Spleen (tissue), 11 donors: ENCODE measurements around the gene ARHGAP20. TPM values are rescaled to one million over a fixed set of nuclear protein-coding genes. Genes with fewer than 3 reads are reported as not detected.

Experiments used
- DNase-seq: peaks from one replicate; pipeline ENCODE4 v3.0.0-alpha.2; 2020
- H3K27ac ChIP-seq, 8 donors: fragments of 200-600 bp; sonication (generic) in 7 of 8; 1 replicate in 4 of 8; 2 replicates in 4 of 8; pipeline versions ENCODE4 v1.5.0 to v1.8.0; 2016 to 2021; ENCODE audit warnings: inconsistent platforms in 4 of 8, mild to moderate bottlenecking in 4 of 8, moderate library complexity in 1 of 8
- H3K27me3 ChIP-seq, 7 donors: fragments of 200-600 bp; sonication (generic) in 6 of 7; replicated peaks in 1 of 7; 1 replicate in 4 of 7; 2 replicates in 3 of 7; pipeline versions ENCODE4 v1.5.0 to v1.8.0; 2016 to 2021; ENCODE audit warnings: inconsistent platforms in 3 of 7, mild to moderate bottlenecking in 1 of 7
- H3K36me3 ChIP-seq, 6 donors: fragments of 200-600 bp; sonication (generic) in 5 of 6; 1 replicate in 4 of 6; 2 replicates in 2 of 6; pipeline versions ENCODE4 v1.5.0 to v1.8.0; 2016 to 2021; ENCODE audit warnings: inconsistent platforms in 2 of 6
- H3K4me1 ChIP-seq, 6 donors: fragments of 200-600 bp; sonication (generic) in 5 of 6; 1 replicate in 3 of 6; 2 replicates in 3 of 6; pipeline versions ENCODE4 v1.5.0 to v1.8.0; 2016 to 2021; ENCODE audit warnings: inconsistent platforms in 3 of 6
- H3K4me3 ChIP-seq, 8 donors: fragments of 200-600 bp; sonication (generic) in 7 of 8; 1 replicate in 4 of 8; 2 replicates in 4 of 8; pipeline versions ENCODE4 v1.5.0 to v1.8.0; 2016 to 2021; ENCODE audit warnings: inconsistent platforms in 4 of 8, mild to moderate bottlenecking in 4 of 8, moderate library complexity in 2 of 8
- H3K9me3 ChIP-seq, 8 donors: fragments of 200-600 bp; sonication (generic) in 7 of 8; 1 replicate in 4 of 8; 2 replicates in 4 of 8; pipeline versions ENCODE4 v1.5.0 to v1.8.0; 2016 to 2021; ENCODE audit warnings: inconsistent platforms in 4 of 8
- POLR2A ChIP-seq, 3 donors: fragments of 450-650 bp; IDR thresholded peaks; one replicate each; pipeline ENCODE4 v1.5.1; 2017; ENCODE audit warnings: antibody characterized with exemption in 3 of 3, mild to moderate bottlenecking in 1 of 3
- POLR2AphosphoS5 ChIP-seq, 3 donors: sonication (generic); formaldehyde crosslinking; IDR thresholded peaks; one replicate each; pipeline ENCODE4 v1.5.1; 2017; ENCODE audit warnings: antibody characterized with exemption in 3 of 3
- WGBS, 5 donors: extraction: QIAGEN DNeasy Blood & Tissue Kit in 3 of 5; methylation state at CpG; one replicate each; pipeline versions ENCODE4 v1.1.5 to v1.1.7; 2013 to 2018; 5-methylcytosine and 5-hydroxymethylcytosine counted together
- intact Hi-C: fragments of 100-400 bp; cut with DNase I; formaldehyde crosslinking; loops from one replicate; pipeline ENCODE4 v1.15.0; 2023; ENCODE audit warnings: low total_unique reads
- polyA plus RNA-seq, 3 donors: library from polyadenylated mRNA; stranded (reverse); fragments of 200-250 nt; gene quantifications; one replicate each; pipeline ENCODE4 v1.2.1, GENCODE V29; 2013
- total RNA-seq, 7 donors: library from RNA; depleted of rRNA in 3 of 7; stranded (reverse); fragments of >200 nt in 3 of 7; fragmentation: NEBNext Ultra II Directional in 4 of 7; extraction: Animal tissue kit (Norgen Biotek cat#: 25700) in 4 of 7; gene quantifications; one replicate each; pipeline versions ENCODE4 v1.1.0 to v1.2.1, GENCODE V29; 2016 to 2021
- TF ChIP-seq, protein P1 (sequence below), 11 experiments: fragments of 200-600 bp in 7 of 11; fragments of 450-650 bp in 4 of 11; sonication (generic) in 4 of 11; IDR thresholded peaks in 8 of 11; conservative IDR thresholded peaks in 3 of 11; 1 replicate in 7 of 11; 2 replicates in 4 of 11; pipeline versions ENCODE4 v1.4.0 to v1.8.0; 2016 to 2021; ENCODE audit warnings: antibody characterized with exemption in 11 of 11, inconsistent platforms in 4 of 11, mild to moderate bottlenecking in 1 of 11
- donor health status: healthy with polysubstance abuse.
- donor health status: DM: no; HTN: no; CAD: no; lungs with moderate emphysema.
- donor health status: DM: no; HTN: no; CAD: no.
- donor health status: Bipolar disorder and iron deficiency.
- donor health status: healthy.
- donor health status: DM: no; HTN: no; CAD: no.
- donor health status: DM: yes; HTN: yes; CAD: no.

The ARHGAP20 gene
- total and polyA plus RNA-seq, 10 donors, result 0.15 to 11.0 (median 1.5) TPM

DNA sequence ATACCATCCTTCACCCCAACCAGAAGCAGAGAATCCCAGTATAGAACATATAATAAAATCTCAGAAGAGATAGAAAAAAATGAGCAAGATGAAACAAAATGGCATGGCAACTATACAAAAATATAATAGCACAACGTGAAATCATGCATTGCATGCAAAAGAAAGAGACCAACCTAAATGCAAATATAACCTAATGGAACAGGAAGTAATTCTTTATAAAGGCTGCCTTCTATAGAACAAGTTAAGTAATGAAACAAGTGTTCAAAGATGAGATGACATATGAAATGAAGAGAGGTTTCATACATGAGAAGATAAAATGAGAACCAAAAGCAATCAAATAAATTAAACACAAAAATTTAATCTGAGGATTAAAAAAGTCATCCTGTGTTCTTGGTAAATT lies 18.5 kb upstream of the ARHGAP20 start:
- no peak overlapping the region for H3K27ac ChIP-seq
- DNase-seq, result no peak
- no peak overlapping the region for H3K4me3 ChIP-seq
- WGBS, 5 donors, result 61 to 79% (median 73%) methylated on average over 1 of the region's 1 CpG
- TF ChIP-seq POLR2A (IDR thresholded peaks at IDR 0.05), result no peak
- TF ChIP-seq POLR2AphosphoS5 (IDR thresholded peaks at IDR 0.05), result no peak
- TF ChIP-seq, protein P1, sequence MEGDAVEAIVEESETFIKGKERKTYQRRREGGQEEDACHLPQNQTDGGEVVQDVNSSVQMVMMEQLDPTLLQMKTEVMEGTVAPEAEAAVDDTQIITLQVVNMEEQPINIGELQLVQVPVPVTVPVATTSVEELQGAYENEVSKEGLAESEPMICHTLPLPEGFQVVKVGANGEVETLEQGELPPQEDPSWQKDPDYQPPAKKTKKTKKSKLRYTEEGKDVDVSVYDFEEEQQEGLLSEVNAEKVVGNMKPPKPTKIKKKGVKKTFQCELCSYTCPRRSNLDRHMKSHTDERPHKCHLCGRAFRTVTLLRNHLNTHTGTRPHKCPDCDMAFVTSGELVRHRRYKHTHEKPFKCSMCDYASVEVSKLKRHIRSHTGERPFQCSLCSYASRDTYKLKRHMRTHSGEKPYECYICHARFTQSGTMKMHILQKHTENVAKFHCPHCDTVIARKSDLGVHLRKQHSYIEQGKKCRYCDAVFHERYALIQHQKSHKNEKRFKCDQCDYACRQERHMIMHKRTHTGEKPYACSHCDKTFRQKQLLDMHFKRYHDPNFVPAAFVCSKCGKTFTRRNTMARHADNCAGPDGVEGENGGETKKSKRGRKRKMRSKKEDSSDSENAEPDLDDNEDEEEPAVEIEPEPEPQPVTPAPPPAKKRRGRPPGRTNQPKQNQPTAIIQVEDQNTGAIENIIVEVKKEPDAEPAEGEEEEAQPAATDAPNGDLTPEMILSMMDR (IDR thresholded peaks at IDR 0.05 in 8 of 11, conservative IDR thresholded peaks at IDR 0.05 in 3 of 11), result no peak
- intact Hi-C loops, result no loop called here
- no peaks in the 10 kb centered on the region for H3K4me1 ChIP-seq
- H3K27me3 ChIP-seq, result peaks cover 0 to 7% (median 0%) of the 10 kb centered on the region in 7 donors
- peaks cover 0 to 7% (median 0%) of the 10 kb centered on the region in 8 donors for H3K9me3 ChIP-seq
- H3K36me3 ChIP-seq, result no peaks in the 10 kb centered on the region

DNA sequence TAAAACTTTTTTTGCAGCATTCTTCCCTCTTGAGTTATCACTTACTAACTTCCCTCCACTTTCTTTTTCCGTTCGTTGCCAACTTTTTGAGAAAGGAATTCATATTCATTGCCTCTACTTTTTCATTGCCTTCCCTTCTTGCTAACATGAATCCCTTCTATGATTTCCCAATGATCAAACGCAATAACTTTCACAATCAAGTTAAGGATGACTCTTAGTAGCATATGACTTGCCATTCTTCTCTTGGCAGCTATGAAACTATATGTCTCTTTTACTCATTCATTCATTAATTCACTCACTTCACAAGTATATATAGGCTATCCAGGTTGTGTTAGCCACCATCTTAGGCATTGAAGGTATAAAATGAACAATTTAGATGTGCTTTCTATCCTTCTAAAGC lies 16.6 kb upstream of the ARHGAP20 start:
- H3K9me3 ChIP-seq, result peaks cover 0 to 7% (median 0%) of the 10 kb centered on the region in 8 donors
- H3K27me3 ChIP-seq, result peaks cover 0 to 7% (median 0%) of the 10 kb centered on the region in 7 donors
- intact Hi-C loops, result no loop called here
- WGBS, 5 donors, result 68 to 91% (median 70%) methylated on average over 3 of the region's 3 CpGs
- H3K4me1 ChIP-seq, result no peaks in the 10 kb centered on the region
- no peak for DNase-seq
- H3K36me3 ChIP-seq, result no peaks in the 10 kb centered on the region
- no peak overlapping the region for H3K4me3 ChIP-seq
- TF ChIP-seq POLR2AphosphoS5 (IDR thresholded peaks at IDR 0.05), result no peak
- no peak overlapping the region for H3K27ac ChIP-seq

DNA sequence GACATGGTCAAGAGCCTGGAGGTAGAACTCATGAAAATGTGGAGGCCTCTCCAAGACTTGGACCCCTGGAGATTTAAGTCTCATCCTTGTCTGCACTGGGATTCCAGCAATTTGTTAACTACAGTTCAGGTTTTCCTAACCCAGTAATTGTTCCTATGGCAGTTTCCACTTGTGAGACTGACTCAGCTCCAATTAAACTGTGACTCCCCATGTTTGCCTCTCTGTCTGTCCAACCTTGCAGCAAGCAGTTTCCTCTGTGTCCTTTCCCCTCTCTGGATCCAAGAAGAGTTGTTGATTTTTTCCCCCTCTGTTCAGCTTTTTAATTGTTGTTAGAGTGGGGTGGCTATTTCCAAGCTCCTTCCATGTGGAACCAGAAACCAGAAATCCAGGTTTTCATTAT lies 16.2 kb upstream of the ARHGAP20 start:
- no peak for DNase-seq
- H3K4me1 ChIP-seq, result no peaks in the 10 kb centered on the region
- intact Hi-C loops, result no loop called here
- no peaks in the 10 kb centered on the region for H3K36me3 ChIP-seq
- H3K27ac ChIP-seq, result no peak overlapping the region
- no peak overlapping the region for H3K4me3 ChIP-seq
- peaks cover 0 to 7% (median 0%) of the 10 kb centered on the region in 8 donors for H3K9me3 ChIP-seq
- TF ChIP-seq POLR2AphosphoS5 (IDR thresholded peaks at IDR 0.05) (no peak), POLR2A (IDR thresholded peaks at IDR 0.05) (no peak)
- TF ChIP-seq, protein P1 (IDR thresholded peaks at IDR 0.05 in 8 of 11, conservative IDR thresholded peaks at IDR 0.05 in 3 of 11), result no peak
- H3K27me3 ChIP-seq, result peaks cover 0 to 7% (median 0%) of the 10 kb centered on the region in 7 donors

DNA sequence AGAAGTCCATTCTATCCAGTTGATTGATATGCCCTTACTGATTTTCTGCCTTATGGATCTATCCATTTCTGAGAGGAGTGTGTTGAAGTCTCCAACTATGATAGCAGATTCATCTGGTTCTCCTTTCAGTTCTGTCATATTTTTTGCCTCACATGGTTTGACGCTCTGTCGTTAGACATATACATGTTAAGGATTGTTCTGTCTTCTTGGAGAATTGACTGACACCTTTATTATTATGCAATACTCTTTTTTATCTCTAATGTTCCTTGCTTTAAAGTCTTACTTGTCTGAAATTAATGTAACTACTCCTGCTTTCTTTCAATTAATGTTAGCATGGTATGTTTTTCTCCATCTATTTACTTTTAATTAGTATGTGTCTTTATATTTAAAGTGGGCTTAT lies 12.1 kb upstream of the ARHGAP20 start:
- Histone ChIP-seq H3K27ac (no peak overlapping the region), H3K27me3 (no peaks in the 10 kb centered on the region), H3K36me3 (no peaks in the 10 kb centered on the region), H3K4me3 (no peak overlapping the region), H3K9me3 (peaks cover 0 to 7% (median 0%) of the 10 kb centered on the region in 8 donors), H3K4me1 (no peaks in the 10 kb centered on the region)
- WGBS, 5 donors, result 62 to 95% (median 86%) methylated on average over 2 of the region's 2 CpGs
- TF ChIP-seq, protein P1 (IDR thresholded peaks at IDR 0.05 in 8 of 11, conservative IDR thresholded peaks at IDR 0.05 in 3 of 11), result no peak
- no peak for TF ChIP-seq POLR2AphosphoS5 (IDR thresholded peaks at IDR 0.05)
- TF ChIP-seq POLR2A (IDR thresholded peaks at IDR 0.05), result no peak
- intact Hi-C loops, result no loop called here
- no peak for DNase-seq
